SU-DHL-6 (cell line): ENCODE data around the gene RALB.

Source experiments
- H2AFZ ChIP-seq: fragments of 200-600 bp; sonication (generic); 2 replicates; pipeline ENCODE4 v1.6.1; 2014; ENCODE audit warnings: low read depth, mild to moderate bottlenecking, moderate library complexity, mixed read lengths, antibody characterized with exemption, low read length; ENCODE audit not compliant: severe bottlenecking
- H3F3A ChIP-seq: fragments of 200-600 bp; shearing (Covaris generic); 2 replicates; pipeline ENCODE4 v1.6.0; 2016; ENCODE audit warnings: antibody characterized with exemption, mild to moderate bottlenecking; ENCODE audit not compliant: insufficient read depth
- H3K27ac ChIP-seq: fragments of 200-600 bp; sonication (generic); 2 replicates; pipeline ENCODE4 v1.5.1; 2016; ENCODE audit warnings: low read depth, mild to moderate bottlenecking, low read length, moderate library complexity, mixed read lengths
- H3K27me3 ChIP-seq: fragments of 200-600 bp; sonication (generic), shearing (Covaris generic); 2 replicates; pipeline ENCODE4 v1.6.0; 2014; ENCODE audit warnings: mild to moderate bottlenecking, low read length
- H3K36me3 ChIP-seq: fragments of 200-600 bp; sonication (generic); 2 replicates; pipeline ENCODE4 v1.6.1; 2014; ENCODE audit warnings: mild to moderate bottlenecking, low read length, mixed read lengths
- H3K4me2 ChIP-seq: fragments of 300-600, 200-600 bp; shearing (Covaris generic), sonication (generic); 2 replicates; pipeline ENCODE4 v1.6.0; 2014; ENCODE audit warnings: low read length, low read depth, mild to moderate bottlenecking; ENCODE audit not compliant: poor library complexity, severe bottlenecking
- H3K4me3 ChIP-seq: fragments of 200-600 bp; sonication (generic); 2 replicates; pipeline ENCODE4 v1.5.1; 2014; ENCODE audit warnings: antibody characterized with exemption, low read length, mild to moderate bottlenecking, mixed read lengths; ENCODE audit not compliant: insufficient read depth, poor library complexity, severe bottlenecking
- H3K79me2 ChIP-seq: fragments of 200-600 bp; sonication (generic); 2 replicates; pipeline ENCODE4 v1.6.1; 2014; ENCODE audit warnings: mild to moderate bottlenecking, low read length, moderate library complexity; ENCODE audit not compliant: insufficient read depth
- H3K9ac ChIP-seq: fragments of 200-600 bp; sonication (generic); 2 replicates; pipeline ENCODE4 v1.7.0; 2014; ENCODE audit warnings: mild to moderate bottlenecking, low read length
- H3K9me2 ChIP-seq: fragments of 200-600 bp; sonication (generic); replicated peaks from 2 replicates; pipeline ENCODE4 v1.6.1; 2014; ENCODE audit warnings: low read length; ENCODE audit not compliant: insufficient read depth
- H3K9me3 ChIP-seq: fragments of 200-600 bp; sonication (generic); 2 replicates; pipeline ENCODE4 v1.6.1; 2014; ENCODE audit warnings: low read length, mixed read lengths; ENCODE audit not compliant: insufficient read depth
- H4K20me1 ChIP-seq: fragments of 200-600 bp; sonication (generic); 2 replicates; pipeline ENCODE4 v1.6.1; 2014; ENCODE audit warnings: low read depth, mild to moderate bottlenecking, antibody characterized with exemption, low read length, moderate library complexity, mixed read lengths
- CTCF ChIP-seq: fragments of 200-600 bp; sonication (generic); IDR thresholded peaks from one replicate; pipeline ENCODE4 v1.5.1; 2017; ENCODE audit warnings: antibody characterized with exemption, mild to moderate bottlenecking, low read length, moderate library complexity; ENCODE audit not compliant: insufficient read depth, poor library complexity, severe bottlenecking
- EZH2phosphoT487 ChIP-seq: fragments of 200-600 bp; sonication (generic), shearing (Covaris generic); conservative IDR thresholded peaks from 2 replicates; pipeline ENCODE4 v1.6.1; 2018; ENCODE audit warnings: mild to moderate bottlenecking, antibody characterized with exemption, low read length, moderate library complexity, mixed read lengths

Gene RALB

GRCh38 chr2:120221616-120222015 is 31.0 kb upstream of the RALB start:
- no peaks in the 10 kb centered on the region for H3K79me2 ChIP-seq
- TF ChIP-seq CTCF (no peak), EZH2phosphoT487 (no peak)
- no peak overlapping the region for H2AFZ ChIP-seq
- H3K9ac ChIP-seq: no peak overlapping the region
- no peaks in the 10 kb centered on the region for H3K9me2 ChIP-seq
- no peaks in the 10 kb centered on the region for H3K36me3 ChIP-seq
- no peaks in the 10 kb centered on the region for H3F3A ChIP-seq
- no peaks in the 10 kb centered on the region for H3K9me3 ChIP-seq
- H4K20me1 ChIP-seq: no peaks in the 10 kb centered on the region
- no peak overlapping the region for H3K4me3 ChIP-seq
- H3K4me2 ChIP-seq: peak overlapping the region; percentile 80
- H3K27me3 ChIP-seq: no peaks in the 10 kb centered on the region
- H3K27ac ChIP-seq: no peak overlapping the region

GRCh38 chr2:120222186-120223033 is 30.2 kb upstream of the RALB start:
- Histone ChIP-seq H3K4me2 (peak overlapping the region; percentile 80), H3K27ac (no peak overlapping the region), H3K9me3 (no peaks in the 10 kb centered on the region), H3K9me2 (no peaks in the 10 kb centered on the region), H3K4me3 (peak overlapping the region; percentile 70), H3K9ac (peak overlapping the region; percentile 68), H2AFZ (peak overlapping the region; percentile 95), H3F3A (no peaks in the 10 kb centered on the region), H3K27me3 (no peaks in the 10 kb centered on the region), H3K36me3 (no peaks in the 10 kb centered on the region), H4K20me1 (no peaks in the 10 kb centered on the region), H3K79me2 (no peaks in the 10 kb centered on the region)
- TF ChIP-seq CTCF (no peak), EZH2phosphoT487 (no peak)

- no peaks in the 10 kb centered on the region for H3K9me2 ChIP-seq
- H3F3A ChIP-seq: no peaks in the 10 kb centered on the region
- H3K9me3 ChIP-seq: no peaks in the 10 kb centered on the region
- H3K9ac ChIP-seq: peak within 1 kb of the TSS; percentile 68
- no peaks in the 10 kb centered on the region for H3K79me2 ChIP-seq
- no peaks in the 10 kb centered on the region for H4K20me1 ChIP-seq
- no peaks in the 10 kb centered on the region for H3K27me3 ChIP-seq
- peak within 1 kb of the TSS; percentile 70 for H3K4me3 ChIP-seq
- peak within 1 kb of the TSS; percentile 64 for H3K27ac ChIP-seq
- H3K36me3 ChIP-seq: no peaks in the 10 kb centered on the region
- peak within 1 kb of the TSS; percentile 80 for H3K4me2 ChIP-seq
- no peak for TF ChIP-seq CTCF
- no peak for TF ChIP-seq EZH2phosphoT487
- H2AFZ ChIP-seq: peak within 1 kb of the TSS; percentile 95
Observed at GRCh38 chr2:120223034-120223912, 29.4 kb upstream of the RALB start, which contains the start of gene TMEM185B. TMEM185B (minus strand) TSS chr2:120223400; CDS start chr2:120222976, 424 bp downstream.
